GM18867 (cell line): ENCODE data around the gene VWA7.
A peak's percentile ranks its signal among the peaks of the same experiment; 100 is the strongest.
"Not testable (repeated sequence)": the region's sequence is repeated elsewhere in the genome, so short reads cannot be mapped to it uniquely, and the experiment has no call there.

Experiments
- ATAC-seq: cut with Tn5 transposase; IDR thresholded peaks from one replicate; pipeline ENCODE4 v1.9.1; 2021; ENCODE audit warnings: mild to moderate bottlenecking, moderate library complexity; ENCODE audit not compliant: unreplicated experiment

Gene VWA7

GRCh38 chr6:31805939-31806469 is 28.9 kb upstream of the VWA7 start:
- no peak for ATAC-seq

- not testable (repeated sequence) for ATAC-seq
Observed at GRCh38 chr6:31801031-31801927, 24.2 kb upstream of the VWA7 start.

- ATAC-seq: no peak
Observed at GRCh38 chr6:31799781-31800180, 22.7 kb upstream of the VWA7 start.

- no peak for ATAC-seq
Observed at GRCh38 chr6:31797588-31797987, 20.5 kb upstream of the VWA7 start.

- no peak for ATAC-seq
Observed at GRCh38 chr6:31796993-31797385, 19.9 kb upstream of the VWA7 start.

GRCh38 chr6:31795616-31796298 is 18.6 kb upstream of the VWA7 start, which contains the start of gene VARS1:
Gene VARS1, minus strand, starts transcription at chr6:31795752. Its CDS starts 535 bp downstream, at chr6:31795217.
- ATAC-seq: peak; percentile 77

- ATAC-seq: peak; percentile 17
Observed at GRCh38 chr6:31794866-31795615, 17.9 kb upstream of the VWA7 start.

GRCh38 chr6:31794294-31794865 is 17.3 kb upstream of the VWA7 start:
- no peak for ATAC-seq

GRCh38 chr6:31793927-31794245 is 16.8 kb upstream of the VWA7 start:
- not testable (repeated sequence) for ATAC-seq

- no peak for ATAC-seq
Observed at GRCh38 chr6:31792761-31793171, 15.6 kb upstream of the VWA7 start.

- ATAC-seq: no peak
Observed at GRCh38 chr6:31792090-31792374, 14.9 kb upstream of the VWA7 start.

- ATAC-seq: no peak
Observed at GRCh38 chr6:31791324-31792089, 14.4 kb upstream of the VWA7 start.

GRCh38 chr6:31785475-31785874 is 8.3 kb upstream of the VWA7 start:
- no peak for ATAC-seq

GRCh38 chr6:31784098-31784925 is 7.2 kb upstream of the VWA7 start:
- ATAC-seq: no peak

- no peak for ATAC-seq
Observed at GRCh38 chr6:31782126-31782855, 5.2 kb upstream of the VWA7 start.

- ATAC-seq: no peak
Observed at GRCh38 chr6:31781244-31782125, 4.4 kb upstream of the VWA7 start.

GRCh38 chr6:31780507-31781243 is 3.5 kb upstream of the VWA7 start:
- ATAC-seq: no peak
